Right cardiac atrium (tissue), 5 donors: Measurements from ENCODE around the gene OPN4. TPM values are rescaled to one million over a fixed set of nuclear protein-coding genes. Genes with fewer than 3 reads are reported as not detected.

Experiments
- ATAC-seq, 2 donors: fragments of 200-7000 bp; cut with Tn5 transposase; one replicate each; pipeline versions ENCODE4 v1.8.0 to v1.9.1; 2020; ENCODE audit warnings: moderate library complexity in 2 of 2, mild to moderate bottlenecking in 1 of 2
- DNase-seq, 3 donors: peaks; one replicate each; pipeline ENCODE4 v3.0.0-alpha.2; 2020
- H3K27ac ChIP-seq: one replicate; pipeline ENCODE4 v1.5.1; 2013; ENCODE audit warnings: mild to moderate bottlenecking, low read length, control low read depth, moderate library complexity
- H3K27me3 ChIP-seq: one replicate; pipeline ENCODE4 v1.6.1; 2013; ENCODE audit not compliant: control insufficient read depth, insufficient read depth
- H3K4me1 ChIP-seq: one replicate; pipeline ENCODE4 v1.6.1; 2013; ENCODE audit warnings: low read length; ENCODE audit not compliant: control insufficient read depth, insufficient read depth
- H3K4me3 ChIP-seq: one replicate; pipeline ENCODE4 v1.5.1; 2013; ENCODE audit warnings: low read length, control low read depth
- H3K9me3 ChIP-seq: one replicate; pipeline ENCODE4 v1.6.1; 2013; ENCODE audit warnings: low read length; ENCODE audit not compliant: control insufficient read depth
- WGBS: extraction: QIAGEN DNeasy Blood & Tissue Kit; methylation state at CpG from one replicate; pipeline ENCODE4 v1.1.7; 2013; 5-methylcytosine and 5-hydroxymethylcytosine counted together
- intact Hi-C, 4 donors: fragments of 100-400 bp; cut with DNase I; formaldehyde crosslinking; loops; one replicate each; pipeline versions ENCODE4 v1.11.0 to v1.14.0; 2022 to 2023
- polyA plus RNA-seq: library from polyadenylated mRNA; stranded (reverse); fragments of 200-250 nt; gene quantifications from one replicate; pipeline ENCODE4 v1.2.3, GENCODE V29; 2013
- total RNA-seq, 4 donors: library from RNA; stranded (reverse); fragmentation: NEBNext Ultra II Directional; extraction: Animal tissue kit (Norgen Biotek cat#: 25700); gene quantifications; one replicate each; pipeline ENCODE4 v1.2.1, GENCODE V29; 2021
- donor health status: healthy with polysubstance abuse.
- donor health status: DM: no; HTN: yes; CAD: no.
- donor health status: DM: no; HTN: no; CAD: no.
- donor health status: DM: no; HTN: yes; CAD: no; lungs with severe emphysema.
- donor health status: DM: yes; HTN: yes; CAD: no.

OPN4 gene
- total and polyA plus RNA-seq, 5 donors, result 0.32 to 1.2 (median 0.93) TPM

GRCh38 chr10:86655596-86655995, 1.2 kb downstream of the OPN4 start:
- intact Hi-C loops, result no loop called here
- ATAC-seq, result no peak
- no peak overlapping the region for H3K4me3 ChIP-seq
- H3K4me1 ChIP-seq, result peaks cover 7% of the 10 kb centered on the region
- no peaks in the 10 kb centered on the region for H3K9me3 ChIP-seq
- H3K27me3 ChIP-seq, result no peaks in the 10 kb centered on the region
- DNase-seq, result no peak
- H3K27ac ChIP-seq, result no peak overlapping the region
- 95% methylated on average over 3 of the region's 3 CpGs for WGBS

DNA sequence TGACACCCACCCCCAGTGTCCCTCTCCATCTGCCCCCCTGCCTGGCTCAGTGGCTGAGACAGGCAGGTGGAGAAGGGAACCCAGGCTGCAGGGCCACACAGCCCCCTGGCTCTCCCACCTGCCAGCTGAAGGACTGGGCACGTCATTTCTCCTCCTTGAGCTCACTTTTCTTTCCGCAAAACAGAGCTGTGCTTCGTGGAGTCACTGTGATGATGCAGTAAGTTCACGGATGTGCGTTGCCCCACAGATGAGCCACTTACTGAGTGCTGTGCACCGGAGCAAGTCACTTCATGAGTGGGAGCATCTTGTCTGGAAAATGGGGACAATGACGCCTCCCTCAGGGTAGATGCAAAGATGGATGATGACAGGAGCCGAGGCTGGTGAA, 2.7 kb downstream of the OPN4 start:
- H3K27me3 ChIP-seq, result no peaks in the 10 kb centered on the region
- no peak for DNase-seq
- intact Hi-C loops, result no loop called here
- H3K4me1 ChIP-seq, result peaks cover 6% of the 10 kb centered on the region
- WGBS, result 90% methylated on average over 8 of the region's 8 CpGs
- no peak overlapping the region for H3K27ac ChIP-seq
- H3K9me3 ChIP-seq, result no peaks in the 10 kb centered on the region
- no peak for ATAC-seq
- H3K4me3 ChIP-seq, result no peak overlapping the region

DNA sequence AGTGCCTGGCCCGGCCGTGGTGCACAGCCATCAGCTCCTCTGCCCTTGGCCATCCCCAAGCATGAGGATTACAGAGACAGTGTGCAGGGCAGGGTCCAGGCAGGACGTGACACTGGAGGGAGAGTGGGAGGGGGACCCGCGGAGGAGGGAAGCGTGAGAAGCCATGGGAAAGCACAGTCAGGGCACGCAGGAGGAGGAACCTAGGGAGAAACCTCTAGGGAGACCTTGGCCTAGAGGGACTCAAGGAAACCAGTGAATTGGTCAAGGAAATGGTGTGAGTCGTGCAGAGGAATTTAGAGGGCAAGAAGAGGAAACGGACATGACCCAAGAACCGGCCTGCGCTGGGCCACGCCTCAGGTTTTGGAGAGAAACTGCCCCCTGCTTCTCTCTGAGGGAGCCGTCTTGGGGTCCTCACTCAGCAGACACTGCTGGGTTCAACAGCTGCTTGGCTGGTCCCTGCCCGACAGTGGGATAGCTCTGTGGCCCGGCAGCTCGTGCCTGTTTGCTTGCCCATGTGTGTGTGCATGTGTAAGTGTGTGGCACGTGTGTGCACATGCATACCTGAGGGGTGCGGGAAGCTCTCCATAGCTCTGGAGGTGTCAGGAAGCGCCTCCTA, 3.2 kb downstream of the OPN4 start:
- DNase-seq, result peak in 2 of 3 donors; percentile 36 to 54
- no peak overlapping the region for H3K27ac ChIP-seq
- WGBS, result 71% methylated on average over 19 of the region's 19 CpGs
- intact Hi-C loops, result no loop called here
- ATAC-seq, result no peak
- no peaks in the 10 kb centered on the region for H3K9me3 ChIP-seq
- H3K4me1 ChIP-seq, result peaks cover 6% of the 10 kb centered on the region
- no peaks in the 10 kb centered on the region for H3K27me3 ChIP-seq
- H3K4me3 ChIP-seq, result no peak overlapping the region

- peak in 2 of 3 donors; percentile 54 to 68 for DNase-seq
- no peak overlapping the region for H3K27ac ChIP-seq
- no peak for ATAC-seq
Observed at GRCh38 chr10:86658261-86658741, 4.0 kb downstream of the OPN4 start.

GRCh38 chr10:86658751-86659150, 4.4 kb downstream of the OPN4 start:
- peaks cover 10% of the 10 kb centered on the region for H3K4me1 ChIP-seq
- 53% methylated on average over 3 of the region's 3 CpGs for WGBS

More at GRCh38 chr10:86658261-86658741, 4.0 kb downstream of the OPN4 start:
- intact Hi-C loops, result no loop called here
- peaks cover 6% of the 10 kb centered on the region for H3K4me1 ChIP-seq
- H3K4me3 ChIP-seq, result no peak overlapping the region
- H3K27me3 ChIP-seq, result no peaks in the 10 kb centered on the region
- H3K9me3 ChIP-seq, result no peaks in the 10 kb centered on the region
- 77% methylated on average over 12 of the region's 12 CpGs for WGBS

DNA sequence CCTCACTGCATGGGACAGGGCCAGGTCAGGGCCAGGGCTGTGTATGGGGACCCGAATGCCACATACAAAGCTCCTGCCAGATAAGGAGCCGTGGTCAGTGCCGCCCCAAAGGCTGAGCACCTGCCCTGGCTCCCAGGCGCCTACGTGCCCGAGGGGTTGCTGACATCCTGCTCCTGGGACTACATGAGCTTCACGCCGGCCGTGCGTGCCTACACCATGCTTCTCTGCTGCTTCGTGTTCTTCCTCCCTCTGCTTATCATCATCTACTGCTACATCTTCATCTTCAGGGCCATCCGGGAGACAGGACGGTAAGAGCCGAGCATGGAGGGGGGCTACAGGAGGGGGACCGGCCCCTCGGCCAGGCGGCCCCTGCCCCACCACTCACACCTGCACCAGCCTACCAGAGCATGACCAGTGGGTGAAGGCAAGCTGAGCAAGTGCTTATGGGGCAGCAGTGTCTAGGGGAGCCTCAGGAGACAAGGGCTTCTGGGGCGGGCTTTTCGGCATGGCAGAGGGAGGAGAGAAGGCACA, 4.9 kb downstream of the OPN4 start:
- Histone ChIP-seq H3K4me1 (peaks cover 12% of the 10 kb centered on the region), H3K9me3 (no peaks in the 10 kb centered on the region), H3K27ac (no peak overlapping the region), H3K4me3 (no peak overlapping the region), H3K27me3 (no peaks in the 10 kb centered on the region)
- ATAC-seq, result no peak
- intact Hi-C loops, result no loop called here
- 86% methylated on average over 19 of the region's 19 CpGs for whole genome bisulfite sequencing
- DNase-seq, result peak in 1 of 3 donors; percentile 50

More at GRCh38 chr10:86658751-86659150, 4.4 kb downstream of the OPN4 start:
- intact Hi-C loops, result no loop called here
- Histone ChIP-seq H3K27me3 (no peaks in the 10 kb centered on the region), H3K9me3 (no peaks in the 10 kb centered on the region), H3K27ac (no peak overlapping the region), H3K4me3 (no peak overlapping the region)
- ATAC-seq, result no peak
- DNase-seq, result no peak

DNA sequence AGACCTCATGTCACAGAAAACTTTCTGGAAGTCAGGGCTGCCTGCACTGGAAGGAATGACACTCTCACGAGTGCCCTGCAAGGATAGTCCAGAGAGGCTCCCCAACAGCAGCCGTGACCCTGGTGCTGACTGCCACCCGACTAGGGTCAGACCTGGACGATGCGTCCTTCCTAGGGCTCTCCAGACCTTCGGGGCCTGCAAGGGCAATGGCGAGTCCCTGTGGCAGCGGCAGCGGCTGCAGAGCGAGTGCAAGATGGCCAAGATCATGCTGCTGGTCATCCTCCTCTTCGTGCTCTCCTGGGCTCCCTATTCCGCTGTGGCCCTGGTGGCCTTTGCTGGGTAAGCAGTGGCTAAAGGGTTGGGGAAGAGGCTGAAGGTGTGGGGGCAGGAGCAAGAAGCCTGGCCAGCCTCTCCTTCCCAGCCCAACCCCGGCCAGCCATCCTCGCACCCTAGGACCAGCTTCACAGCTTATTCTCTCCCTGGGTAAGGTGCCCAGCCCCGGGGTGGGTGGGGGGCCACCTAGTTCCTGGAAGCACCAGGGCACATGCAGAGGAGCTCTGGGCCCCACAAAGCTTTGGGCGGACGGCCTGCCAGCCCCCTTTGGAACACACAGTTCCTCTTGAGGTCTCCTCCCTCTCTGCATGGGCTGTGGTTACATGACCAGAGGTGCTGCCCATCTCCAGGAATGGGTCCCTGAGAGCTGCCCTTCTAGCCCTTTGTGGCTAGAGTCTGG, 5.5 kb downstream of the OPN4 start:
- ATAC-seq (no peak), DNase-seq (peak in 2 of 3 donors; percentile 29 to 56)
- intact Hi-C loops, result no loop called here
- H3K9me3 ChIP-seq, result no peaks in the 10 kb centered on the region
- H3K27ac ChIP-seq, result no peak overlapping the region
- no peaks in the 10 kb centered on the region for H3K27me3 ChIP-seq
- H3K4me1 ChIP-seq, result peaks cover 12% of the 10 kb centered on the region
- no peak overlapping the region for H3K4me3 ChIP-seq
- WGBS, result 90% methylated on average over 17 of the region's 17 CpGs

DNA sequence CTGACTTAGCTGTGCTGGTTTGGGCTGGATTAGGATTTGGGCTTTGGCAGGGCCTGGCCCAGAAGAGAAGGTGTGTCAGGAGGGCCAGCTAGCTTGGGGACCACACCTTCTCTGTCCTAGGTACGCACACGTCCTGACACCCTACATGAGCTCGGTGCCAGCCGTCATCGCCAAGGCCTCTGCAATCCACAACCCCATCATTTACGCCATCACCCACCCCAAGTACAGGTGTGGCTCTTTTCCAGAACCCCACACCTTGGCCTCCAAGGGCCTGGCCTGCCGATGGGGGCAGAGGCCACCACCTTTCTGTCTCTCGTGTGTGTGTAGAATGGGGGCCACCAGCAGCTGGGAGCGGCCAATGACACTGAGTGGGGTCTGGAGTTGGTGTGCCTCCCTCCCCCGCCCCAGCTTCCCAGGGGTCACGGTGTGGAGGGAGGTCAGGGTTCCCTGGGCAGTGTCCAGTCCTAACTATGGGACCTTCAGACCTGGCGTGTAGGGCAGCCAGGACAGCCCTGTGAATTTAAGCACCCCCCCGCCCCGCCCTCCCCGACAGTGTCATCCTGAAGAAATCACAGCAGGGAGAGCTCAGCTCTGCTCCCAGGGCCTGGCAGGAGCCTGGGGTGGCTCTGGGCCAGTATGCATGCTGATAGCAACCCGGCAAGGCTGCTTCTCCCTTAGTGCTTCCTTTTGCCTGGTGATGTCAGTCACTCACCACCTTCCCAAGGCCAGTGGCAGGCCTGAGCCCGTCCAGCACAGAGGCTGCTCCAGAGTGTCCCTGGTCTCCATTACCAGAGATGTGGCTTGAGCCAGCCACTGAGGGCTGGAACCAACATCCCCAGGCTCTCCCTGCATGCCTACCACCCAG, 7.0 kb downstream of the OPN4 start:
- H3K27ac ChIP-seq, result peak overlapping the region; percentile 90
- H3K27me3 ChIP-seq, result no peaks in the 10 kb centered on the region
- H3K9me3 ChIP-seq, result no peaks in the 10 kb centered on the region
- ATAC-seq (peak; percentile 59 to 60), DNase-seq (peak; percentile 81 to 95 (median 95))
- H3K4me3 ChIP-seq, result no peak overlapping the region
- intact Hi-C loops, result no loop called here
- peaks cover 12% of the 10 kb centered on the region for H3K4me1 ChIP-seq
- WGBS, result 49% methylated on average over 17 of the region's 17 CpGs

DNA sequence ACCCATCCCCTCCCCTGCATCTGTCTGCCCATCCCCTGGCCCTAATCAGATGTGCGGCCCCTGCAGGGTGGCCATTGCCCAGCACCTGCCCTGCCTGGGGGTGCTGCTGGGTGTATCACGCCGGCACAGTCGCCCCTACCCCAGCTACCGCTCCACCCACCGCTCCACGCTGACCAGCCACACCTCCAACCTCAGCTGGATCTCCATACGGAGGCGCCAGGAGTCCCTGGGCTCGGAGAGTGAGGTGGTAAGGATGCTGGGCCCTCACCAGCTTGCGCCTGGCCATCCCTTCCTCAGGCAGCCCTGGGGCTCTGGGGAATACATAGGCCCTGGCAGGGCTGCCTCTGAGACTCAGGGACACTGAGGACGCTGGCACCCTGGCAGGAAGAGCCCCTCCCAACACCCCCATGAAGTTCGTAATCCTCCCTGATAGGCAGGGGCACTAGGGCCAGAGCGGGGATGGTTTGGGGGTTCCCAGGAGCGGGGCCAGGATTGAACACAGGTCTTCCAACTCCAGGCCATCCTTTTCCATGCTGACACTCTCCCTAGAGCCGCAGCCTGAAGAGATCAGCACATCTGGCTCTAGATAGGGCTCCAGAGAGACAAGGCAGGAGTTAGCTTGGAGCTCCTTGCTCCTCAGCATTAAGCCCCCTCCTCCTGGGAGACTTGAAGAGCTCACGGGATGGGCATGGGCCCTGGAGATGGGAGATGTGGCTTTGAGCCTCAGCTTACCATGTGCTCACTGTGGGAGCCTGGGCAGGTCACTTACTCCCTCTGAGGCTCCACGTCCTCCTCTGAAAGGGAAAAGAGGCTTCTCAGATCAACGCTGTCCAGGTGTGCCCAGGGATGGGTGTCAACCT, 8.1 kb downstream of the OPN4 start:
- Histone ChIP-seq H3K27ac (peak overlapping the region; percentile 90), H3K27me3 (no peaks in the 10 kb centered on the region), H3K4me3 (no peak overlapping the region), H3K4me1 (peaks cover 12% of the 10 kb centered on the region), H3K9me3 (no peaks in the 10 kb centered on the region)
- DNase-seq (peak; percentile 14 to 57 (median 56)), ATAC-seq (no peak)
- intact Hi-C loops, result no loop called here
- 78% methylated on average over 19 of the region's 19 CpGs for WGBS

- H3K4me1 ChIP-seq, result peaks cover 12% of the 10 kb centered on the region
- no peak overlapping the region for H3K4me3 ChIP-seq
- H3K9me3 ChIP-seq, result no peaks in the 10 kb centered on the region
- H3K27me3 ChIP-seq, result no peaks in the 10 kb centered on the region
- peak in 2 of 3 donors; percentile 36 to 60 for DNase-seq
- 76% methylated on average over 8 of the region's 8 CpGs for WGBS
- intact Hi-C loops, result no loop called here
- ATAC-seq, result no peak
- peak overlapping the region; percentile 90 for H3K27ac ChIP-seq
Observed at GRCh38 chr10:86663046-86663345, 8.6 kb downstream of the OPN4 start.
